ENCODE data around the gene PPP1R15A.
"Not testable (repeated sequence)": the region's sequence is repeated elsewhere in the genome, so short reads cannot be mapped to it uniquely, and the experiment has no call there.

- TF ChIP-seq POLR2AphosphoS5, POLR2A (IDR thresholded peaks at IDR 0.05; ENCODE audit: low read depth, low read length): not testable (repeated sequence)
Measured at GRCh38 chr19:48903788-48904187, 31.6 kb downstream of the PPP1R15A start.
